Smooth muscle cell (in vitro differentiated cells): ENCODE measurements around the gene FAM162A. TPM values are rescaled to one million over a fixed set of nuclear protein-coding genes. Genes with fewer than 3 reads are reported as not detected.

Experiments used
- DNase-seq: peaks from one replicate; lab custom pipeline; 2025; ENCODE audit not compliant: unreplicated experiment; lab: John Stamatoyannopoulos, UW
- H2AFZ ChIP-seq: fragments of 200-600 bp; sonication (generic); 2 replicates; pipeline ENCODE4 v1.6.0; 2016; ENCODE audit warnings: antibody characterized with exemption, low read depth, mild to moderate bottlenecking
- H3F3A ChIP-seq: fragments of 200-600 bp; sonication (generic); 2 replicates; pipeline ENCODE4 v1.6.0; 2017; ENCODE audit warnings: antibody characterized with exemption, low read depth
- H3K27ac ChIP-seq: fragments of 200-600 bp; sonication (generic); 2 replicates; pipeline ENCODE4 v1.5.1; 2016; ENCODE audit warnings: low read depth, mild to moderate bottlenecking
- H3K27me3 ChIP-seq: fragments of 200-600 bp; sonication (generic); 2 replicates; pipeline ENCODE4 v1.6.1; 2016; ENCODE audit warnings: low read depth, mild to moderate bottlenecking
- H3K36me3 ChIP-seq: fragments of 200-600 bp; sonication (generic); 2 replicates; pipeline ENCODE4 v1.5.1; 2016; ENCODE audit warnings: low read depth
- H3K4me1 ChIP-seq: fragments of 200-600 bp; sonication (generic); 2 replicates; pipeline ENCODE4 v1.5.1; 2016; ENCODE audit warnings: low read depth
- H3K4me2 ChIP-seq: fragments of 200-600 bp; sonication (generic); 2 replicates; pipeline ENCODE4 v1.6.0; 2016; ENCODE audit warnings: mild to moderate bottlenecking
- H3K4me3 ChIP-seq: fragments of 200-600 bp; sonication (generic); 2 replicates; pipeline ENCODE4 v1.5.1; 2016; ENCODE audit warnings: mild to moderate bottlenecking
- H3K79me2 ChIP-seq: fragments of 200-600 bp; sonication (generic); 2 replicates; pipeline ENCODE4 v1.6.0; 2016; ENCODE audit warnings: low read depth, mild to moderate bottlenecking
- H3K9ac ChIP-seq: fragments of 200-600 bp; sonication (generic); 2 replicates; pipeline ENCODE4 v1.6.0; 2016; ENCODE audit warnings: low read depth
- H3K9me3 ChIP-seq: fragments of 200-600 bp; sonication (generic); replicated peaks from 2 replicates; pipeline ENCODE4 v1.5.1; 2016; ENCODE audit warnings: low read depth
- H4K20me1 ChIP-seq: fragments of 200-600 bp; sonication (generic); 2 replicates; pipeline ENCODE4 v1.6.0; 2016; ENCODE audit warnings: low read depth
- WGBS: methylation state at CpG from one replicate; pipeline ENCODE4 v1.1.7; 2016; ENCODE audit warnings: low lambda C conversion rate; 5-methylcytosine and 5-hydroxymethylcytosine counted together
- polyA plus RNA-seq: library from polyadenylated mRNA; unstranded; fragments of >200 nt; fragmentation: Nextera tagmentation; extraction: Ambion mirVana; gene quantifications from 2 replicates; pipeline ENCODE4 v1.2.1, GENCODE V29; 2016
- total RNA-seq: library from RNA; depleted of rRNA; stranded (reverse); fragments of >200 nt; gene quantifications from 2 replicates; pipeline ENCODE4 v1.2.3, GENCODE V29; 2014
- TF ChIP-seq, protein P1 (sequence below): fragments of 200-600 bp; sonication (generic); IDR thresholded peaks from 2 replicates; pipeline ENCODE4 v1.5.1; 2017; ENCODE audit warnings: borderline replicate concordance, mild to moderate bottlenecking, antibody characterized with exemption; ENCODE audit not compliant: insufficient read depth, poor library complexity, severe bottlenecking

The FAM162A gene
- total and polyA plus RNA-seq, 2 experiments from 2014 or later = 117 to 219 TPM

DNA sequence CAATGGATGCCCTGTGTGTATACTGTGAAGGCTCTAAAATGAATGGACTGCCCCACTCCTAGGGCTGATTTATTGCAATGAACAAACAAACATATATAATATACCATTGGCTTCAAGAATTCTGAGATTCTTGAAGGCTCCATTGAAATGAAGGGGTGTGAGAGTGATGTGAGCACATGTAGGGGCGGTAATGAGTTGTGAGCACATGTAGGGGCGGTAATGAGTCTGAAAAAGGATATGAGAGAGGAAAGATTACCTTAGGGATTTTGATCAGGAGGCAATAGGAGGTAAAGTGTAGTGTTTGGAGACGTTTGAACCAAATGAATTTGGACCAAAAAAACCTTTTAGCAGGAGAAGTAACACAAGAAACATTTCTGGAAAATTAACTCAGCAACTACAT lies 3.7 kb downstream of the FAM162A start:
- DNase-seq = no peak
- Histone ChIP-seq H3K9ac (no peak overlapping the region), H3K4me2 (no peak overlapping the region), H3K4me1 (peaks cover 12% of the 10 kb centered on the region), H3K79me2 (peaks cover 50% of the 10 kb centered on the region), H3F3A (peaks cover 10% of the 10 kb centered on the region), H3K4me3 (no peak overlapping the region), H3K27me3 (no peaks in the 10 kb centered on the region), H3K9me3 (no peaks in the 10 kb centered on the region), H4K20me1 (peaks cover 49% of the 10 kb centered on the region), H3K36me3 (no peaks in the 10 kb centered on the region), H2AFZ (no peak overlapping the region), H3K27ac (no peak overlapping the region)
- 86% methylated on average over 3 of the region's 3 CpGs for WGBS
- TF ChIP-seq, protein P1, sequence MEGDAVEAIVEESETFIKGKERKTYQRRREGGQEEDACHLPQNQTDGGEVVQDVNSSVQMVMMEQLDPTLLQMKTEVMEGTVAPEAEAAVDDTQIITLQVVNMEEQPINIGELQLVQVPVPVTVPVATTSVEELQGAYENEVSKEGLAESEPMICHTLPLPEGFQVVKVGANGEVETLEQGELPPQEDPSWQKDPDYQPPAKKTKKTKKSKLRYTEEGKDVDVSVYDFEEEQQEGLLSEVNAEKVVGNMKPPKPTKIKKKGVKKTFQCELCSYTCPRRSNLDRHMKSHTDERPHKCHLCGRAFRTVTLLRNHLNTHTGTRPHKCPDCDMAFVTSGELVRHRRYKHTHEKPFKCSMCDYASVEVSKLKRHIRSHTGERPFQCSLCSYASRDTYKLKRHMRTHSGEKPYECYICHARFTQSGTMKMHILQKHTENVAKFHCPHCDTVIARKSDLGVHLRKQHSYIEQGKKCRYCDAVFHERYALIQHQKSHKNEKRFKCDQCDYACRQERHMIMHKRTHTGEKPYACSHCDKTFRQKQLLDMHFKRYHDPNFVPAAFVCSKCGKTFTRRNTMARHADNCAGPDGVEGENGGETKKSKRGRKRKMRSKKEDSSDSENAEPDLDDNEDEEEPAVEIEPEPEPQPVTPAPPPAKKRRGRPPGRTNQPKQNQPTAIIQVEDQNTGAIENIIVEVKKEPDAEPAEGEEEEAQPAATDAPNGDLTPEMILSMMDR = no peak

DNA sequence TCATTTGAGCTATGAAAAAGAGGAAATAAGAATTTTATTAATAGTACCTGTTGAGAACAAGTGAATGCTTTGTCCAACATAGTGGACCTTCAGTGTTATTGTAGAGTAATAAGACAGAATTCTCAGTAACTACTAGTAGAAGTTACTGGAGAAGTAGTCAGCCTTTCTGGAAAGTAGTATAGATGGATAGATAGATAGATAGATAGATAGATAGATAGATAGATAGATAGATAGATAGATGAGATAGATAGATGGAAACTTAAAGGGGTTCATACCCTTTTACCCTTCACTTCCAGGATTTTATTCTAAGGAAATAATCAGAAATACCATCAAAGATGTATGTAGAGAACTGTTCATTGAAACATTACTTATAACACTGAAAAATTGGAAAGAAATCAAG lies 5.2 kb downstream of the FAM162A start:
- no peak for DNase-seq
- H3K27me3 ChIP-seq = no peaks in the 10 kb centered on the region
- no peak overlapping the region for H2AFZ ChIP-seq
- peaks cover 49% of the 10 kb centered on the region for H4K20me1 ChIP-seq
- peaks cover 22% of the 10 kb centered on the region for H3F3A ChIP-seq
- H3K4me2 ChIP-seq = no peak overlapping the region
- no peak overlapping the region for H3K4me3 ChIP-seq
- H3K27ac ChIP-seq = no peak overlapping the region
- TF ChIP-seq, protein P1 = no peak
- H3K4me1 ChIP-seq = peaks cover 20% of the 10 kb centered on the region
- H3K9me3 ChIP-seq = no peaks in the 10 kb centered on the region
- no peak overlapping the region for H3K9ac ChIP-seq
- H3K79me2 ChIP-seq = peaks cover 48% of the 10 kb centered on the region
- no peaks in the 10 kb centered on the region for H3K36me3 ChIP-seq

DNA sequence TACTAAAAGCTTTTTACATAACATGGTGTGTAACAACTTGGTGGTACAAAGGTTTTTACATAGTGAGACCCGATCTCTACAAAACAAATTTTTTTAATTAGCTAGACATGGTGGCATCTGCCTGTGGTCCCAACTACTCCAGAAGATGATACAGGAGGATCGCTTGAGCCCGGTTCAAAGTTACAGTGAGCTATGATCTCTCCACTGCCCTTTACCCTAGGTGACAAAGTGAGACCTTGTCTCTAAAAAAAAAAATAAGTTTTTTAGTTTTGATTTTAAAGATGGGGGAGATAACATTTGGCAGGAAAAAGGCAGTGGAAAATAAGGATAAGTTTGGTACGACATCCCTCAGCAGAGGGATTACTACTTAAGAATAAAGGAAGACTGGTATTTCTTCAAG lies 5.9 kb downstream of the FAM162A start:
- Histone ChIP-seq H3K27ac (no peak overlapping the region), H3K9me3 (no peaks in the 10 kb centered on the region), H3K79me2 (peaks cover 43% of the 10 kb centered on the region), H2AFZ (no peak overlapping the region), H3K9ac (no peak overlapping the region), H3K4me2 (no peak overlapping the region), H3K27me3 (no peaks in the 10 kb centered on the region), H3F3A (peaks cover 24% of the 10 kb centered on the region), H3K36me3 (no peaks in the 10 kb centered on the region), H3K4me1 (peaks cover 18% of the 10 kb centered on the region), H3K4me3 (no peak overlapping the region), H4K20me1 (peaks cover 49% of the 10 kb centered on the region)
- TF ChIP-seq, protein P1 = no peak
- 87% methylated on average over 4 of the region's 4 CpGs for WGBS
- DNase-seq = no peak

DNA sequence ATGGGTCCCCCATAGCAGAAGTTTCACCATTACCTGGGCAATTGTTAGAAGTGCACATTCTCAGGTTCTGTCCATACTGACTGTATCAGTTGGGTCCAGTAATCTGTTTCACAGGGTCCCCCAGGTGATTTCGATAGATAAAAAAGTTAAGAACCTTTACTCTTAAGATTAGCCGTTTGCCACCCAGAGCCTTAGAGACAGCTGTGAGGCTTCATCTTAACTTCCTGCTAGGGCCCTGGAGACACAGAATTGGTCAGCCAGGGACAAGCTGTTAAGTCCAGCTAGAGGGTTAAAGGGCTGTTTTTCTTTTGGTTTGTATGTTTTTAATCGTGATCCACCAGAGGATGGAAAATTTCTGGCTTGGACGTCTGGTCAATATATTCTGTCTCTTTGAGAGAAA lies 6.7 kb downstream of the FAM162A start:
- 82% methylated on average over 4 of the region's 4 CpGs for WGBS
- DNase-seq = no peak
- TF ChIP-seq, protein P1 = no peak

More for the DNA sequence above, 6.7 kb downstream of the FAM162A start:
- peaks cover 28% of the 10 kb centered on the region for H3F3A ChIP-seq
- H3K4me3 ChIP-seq = no peak overlapping the region
- H3K9ac ChIP-seq = no peak overlapping the region
- H2AFZ ChIP-seq = no peak overlapping the region
- H3K79me2 ChIP-seq = peaks cover 35% of the 10 kb centered on the region
- H3K4me1 ChIP-seq = peaks cover 21% of the 10 kb centered on the region
- H3K36me3 ChIP-seq = no peaks in the 10 kb centered on the region
- H3K9me3 ChIP-seq = no peaks in the 10 kb centered on the region
- no peaks in the 10 kb centered on the region for H3K27me3 ChIP-seq
- peaks cover 44% of the 10 kb centered on the region for H4K20me1 ChIP-seq
- no peak overlapping the region for H3K27ac ChIP-seq
- H3K4me2 ChIP-seq = no peak overlapping the region
